ENCODE results near the gene SEC62. TPM values are rescaled to one million over a fixed set of nuclear protein-coding genes. Genes with fewer than 3 reads are reported as not detected.

Gene SEC62
- total and polyA plus RNA-seq, 2 of the 4 experiments (the other 2 are of a cell fraction), result 33.2 to 36.6 TPM

- ATAC-seq (ENCODE audit: low read depth) (no peak), DNase-seq (peak; percentile 12)
- H3K4me3 ChIP-seq (ENCODE audit: insufficient read depth, low read depth, low read length), result no peak overlapping the region
- H3K14ac ChIP-seq (replicated peaks; ENCODE audit: low read depth, low read length), result no peak overlapping the region
- BruUV-seq (replicated peaks), result no TSS peak
- no peaks in the 10 kb centered on the region for H3K27me3 ChIP-seq (ENCODE audit: control insufficient read depth, insufficient read depth, low read length)
- POLR2A ChIA-PET (ENCODE audit: unreplicated experiment), result no interaction called here
- H2BK20ac ChIP-seq (ENCODE audit: low read depth, low read length), result no peak overlapping the region
- H3K36me3 ChIP-seq (ENCODE audit: control insufficient read depth, insufficient read depth, low read length), result peaks cover 22% of the 10 kb centered on the region
- peak overlapping the region; percentile 82 for H3K18ac ChIP-seq (ENCODE audit: low read depth, low read length)
- peak overlapping the region; percentile 84 for H2BK5ac ChIP-seq (ENCODE audit: low read depth, low read length, poor library complexity, severe bottlenecking)
- 0 out of 2 replicates have a peak, but pooled peaks cover 3% of the 10 kb centered on the region for H3K9me1 ChIP-seq (ENCODE audit: insufficient read depth, low read length)
- dilution Hi-C loops (cut with HindIII; ENCODE audit: low sequenced_read_pairs, unreplicated experiment) (no loop called here), in situ Hi-C loops (cut with MboI; ENCODE audit: low sequenced_read_pairs) (no loop called here), intact Hi-C loops (cut with micrococcal nuclease) (loop anchor here (5.0 kb wide), 2 partner anchors 104 to 201 kb away; no protein-coding TSS in a partner anchor)
- CTCF ChIA-PET, result no interaction called here
- H3K56ac ChIP-seq (ENCODE audit: extremely low read depth, insufficient read depth, low read length), result no peak overlapping the region
- TF ChIP-seq NFE2L2 (IDR thresholded peaks at IDR 0.05; ENCODE audit: low read depth, low read length) (no peak), RCOR1 (IDR thresholded peaks at IDR 0.05; ENCODE audit: insufficient replicate concordance, low read length) (no peak), POLR2A (IDR thresholded peaks at IDR 0.05; ENCODE audit: low read depth, low read length) (no peak), CHD1 (IDR thresholded peaks at IDR 0.05; ENCODE audit: low read depth, low read length) (no peak), BHLHE40 (IDR thresholded peaks at IDR 0.05; ENCODE audit: low read depth, low read length) (no peak)
- TF ChIP-seq, protein P1, sequence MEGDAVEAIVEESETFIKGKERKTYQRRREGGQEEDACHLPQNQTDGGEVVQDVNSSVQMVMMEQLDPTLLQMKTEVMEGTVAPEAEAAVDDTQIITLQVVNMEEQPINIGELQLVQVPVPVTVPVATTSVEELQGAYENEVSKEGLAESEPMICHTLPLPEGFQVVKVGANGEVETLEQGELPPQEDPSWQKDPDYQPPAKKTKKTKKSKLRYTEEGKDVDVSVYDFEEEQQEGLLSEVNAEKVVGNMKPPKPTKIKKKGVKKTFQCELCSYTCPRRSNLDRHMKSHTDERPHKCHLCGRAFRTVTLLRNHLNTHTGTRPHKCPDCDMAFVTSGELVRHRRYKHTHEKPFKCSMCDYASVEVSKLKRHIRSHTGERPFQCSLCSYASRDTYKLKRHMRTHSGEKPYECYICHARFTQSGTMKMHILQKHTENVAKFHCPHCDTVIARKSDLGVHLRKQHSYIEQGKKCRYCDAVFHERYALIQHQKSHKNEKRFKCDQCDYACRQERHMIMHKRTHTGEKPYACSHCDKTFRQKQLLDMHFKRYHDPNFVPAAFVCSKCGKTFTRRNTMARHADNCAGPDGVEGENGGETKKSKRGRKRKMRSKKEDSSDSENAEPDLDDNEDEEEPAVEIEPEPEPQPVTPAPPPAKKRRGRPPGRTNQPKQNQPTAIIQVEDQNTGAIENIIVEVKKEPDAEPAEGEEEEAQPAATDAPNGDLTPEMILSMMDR (conservative IDR thresholded peaks at IDR 0.05; ENCODE audit: low read depth, low read length), result no peak
- H2AK9ac ChIP-seq (replicated peaks; ENCODE audit: low read depth, low read length, poor library complexity), result no peak overlapping the region
- no peak overlapping the region for H3K9ac ChIP-seq (ENCODE audit: low read depth, low read length)
- peaks cover 7 to 8% of the 10 kb centered on the region in 2 experiments; a peak in 3 of 4 replicates for H3K79me1 ChIP-seq (ENCODE audit: low read depth in 1 of 2, low read length in 2 of 2)
- H3K4ac ChIP-seq (ENCODE audit: low read depth, low read length), result no peak overlapping the region
- no peak overlapping the region for H3K23ac ChIP-seq (ENCODE audit: low read depth, low read length)
- H2AFZ ChIP-seq (replicated peaks; ENCODE audit: low read length, poor library complexity), result no peak overlapping the region
- no peak overlapping the region for H2BK15ac ChIP-seq (ENCODE audit: low read depth, low read length)
- peak overlapping the region; percentile 65 to 75; a peak in 2 of 4 replicates for H4K8ac ChIP-seq (ENCODE audit: low read depth in 2 of 2, low read length in 2 of 2)
- WGBS, 2 experiments (ENCODE audit: extremely low coverage in 2 of 2, insufficient read length in 1 of 2), result no CpG with 5 or more reads among the region's 3 CpGs
- no peak overlapping the region for H2AK5ac ChIP-seq (ENCODE audit: low read depth, low read length)
- H3K4me2 ChIP-seq (ENCODE audit: low read depth, low read length), result no peak overlapping the region
- peak overlapping the region; percentile 93; the same call in 1 of the 2 replicates for H3K27ac ChIP-seq (ENCODE audit: insufficient read depth, low read length)
- H4K5ac ChIP-seq (ENCODE audit: low read depth, low read length), result peak overlapping the region; percentile 69
- no peaks in the 10 kb centered on the region for H4K20me1 ChIP-seq (ENCODE audit: insufficient read depth, low read length)
- H3K9me3 ChIP-seq (ENCODE audit: control insufficient read depth, insufficient read depth, low read length), result no peaks in the 10 kb centered on the region
- peaks cover 7% of the 10 kb centered on the region for H3K4me1 ChIP-seq (ENCODE audit: control insufficient read depth, insufficient read depth, low read length)
- H4K91ac ChIP-seq (ENCODE audit: insufficient read depth, low read depth, low read length), result no peak overlapping the region; the same call in 1 of the 2 replicates
- H2BK120ac ChIP-seq (ENCODE audit: low read depth, low read length), result no peak overlapping the region
Observed at GRCh38 chr3:169993761-169994160, 27.2 kb downstream of the SEC62 start.
